Natural killer cell (primary cell): ENCODE results near the gene TRIP13. TPM values are rescaled to one million over a fixed set of nuclear protein-coding genes. Genes with fewer than 3 reads are reported as not detected.

ENCODE experiments used
- ATAC-seq, 3 donors: fragments of 150-1000 bp in 2 of 3; fragments of 200-7000 bp in 1 of 3; cut with Tn5 transposase; 1 replicate in 1 of 3; 2 replicates in 2 of 3; pipeline ENCODE4 v1.10.0; 2021; ENCODE audit warnings: mild to moderate bottlenecking in 2 of 3, moderate library complexity in 2 of 3
- DNase-seq, 2 donors: peaks; one replicate each; pipeline versions ENCODE4 v3.0.0 to v3.0.0-alpha.2; 2013 to 2021; ENCODE audit warnings: mixed read lengths in 1 of 2
- H3K27ac ChIP-seq: one replicate; pipeline ENCODE4 v1.5.1; 2013; ENCODE audit warnings: mild to moderate bottlenecking, low read length
- H3K27me3 ChIP-seq: one replicate; pipeline ENCODE4 v1.6.1; 2013; ENCODE audit warnings: low read length; ENCODE audit not compliant: control insufficient read depth, insufficient read depth
- H3K36me3 ChIP-seq: one replicate; pipeline ENCODE4 v1.6.1; 2013; ENCODE audit warnings: low read length; ENCODE audit not compliant: control insufficient read depth, insufficient read depth
- H3K4me1 ChIP-seq: one replicate; pipeline ENCODE4 v1.6.1; 2013; ENCODE audit warnings: low read length; ENCODE audit not compliant: control insufficient read depth, insufficient read depth
- H3K4me3 ChIP-seq: one replicate; pipeline ENCODE4 v1.5.1; 2013; ENCODE audit warnings: low read length
- H3K9me3 ChIP-seq: one replicate; pipeline ENCODE4 v1.6.1; 2013; ENCODE audit warnings: low read length; ENCODE audit not compliant: control insufficient read depth, insufficient read depth
- H3K27ac Mint-ChIP-seq, 2 donors: one replicate each; pipeline ENCODE4 v1.8.0; 2022; ENCODE audit warnings: mild to moderate bottlenecking in 2 of 2, mixed read lengths in 2 of 2, moderate library complexity in 1 of 2
- H3K27me3 Mint-ChIP-seq, 2 donors: one replicate each; pipeline ENCODE4 v1.8.0; 2022; ENCODE audit warnings: low read depth in 2 of 2, mixed read lengths in 2 of 2
- H3K36me3 Mint-ChIP-seq: one replicate; pipeline ENCODE4 v1.8.0; 2022; ENCODE audit warnings: mixed read lengths
- H3K4me1 Mint-ChIP-seq, 2 donors: one replicate each; pipeline ENCODE4 v1.8.0; 2022; ENCODE audit warnings: mixed read lengths in 2 of 2
- H3K4me3 Mint-ChIP-seq: one replicate; pipeline ENCODE4 v1.8.0; 2022; ENCODE audit warnings: mild to moderate bottlenecking, moderate library complexity, mixed read lengths
- H3K9me3 Mint-ChIP-seq, 2 donors: one replicate each; pipeline ENCODE4 v1.8.0; 2022; ENCODE audit warnings: mixed read lengths in 2 of 2
- CTCF ChIP-seq: fragments of 200-600 bp; IDR thresholded peaks from one replicate; pipeline ENCODE4 v1.8.0; 2022; ENCODE audit warnings: antibody characterized with exemption
- WGBS: methylation state at CpG from one replicate; pipeline ENCODE4 v1.1.7; 2013; ENCODE audit warnings: missing lambda C conversion rate; ENCODE audit not compliant: insufficient coverage; 5-methylcytosine and 5-hydroxymethylcytosine counted together
- intact Hi-C: fragments of 100-400 bp; cut with micrococcal nuclease; formaldehyde crosslinking; loops from one replicate; pipeline ENCODE4 v1.14.2; 2022
- total RNA-seq, 4 donors: library from RNA; stranded (reverse); fragments of 120-200 nt in 1 of 4; gene quantifications; one replicate each; pipeline versions ENCODE4 v1.2.3 to v1.2.4, GENCODE V29; 2013 to 2022

Gene TRIP13
- total RNA-seq, 3 donors from 2014 or later (not counting 1 experiment from before 2014, with no cell fraction given): 0.45 to 0.57 (median 0.56) TPM

- Mint-ChIP-seq H3K9me3 (no peaks in the 10 kb centered on the region), H3K4me1 (peaks cover 17% of the 10 kb centered on the region in 2 donors), H3K27me3 (peaks cover 32 to 53% of the 10 kb centered on the region in 2 donors), H3K36me3 (no peaks in the 10 kb centered on the region), H3K4me3 (no peak overlapping the region), H3K27ac (no peak overlapping the region)
- H3K9me3 ChIP-seq: no peaks in the 10 kb centered on the region
- peaks cover 2% of the 10 kb centered on the region for H3K27me3 ChIP-seq
- H3K27ac ChIP-seq: no peak overlapping the region
- DNase-seq: no peak
- H3K36me3 ChIP-seq: no peaks in the 10 kb centered on the region
- 79% methylated on average over 8 of the region's 9 CpGs for WGBS
- no peak for ATAC-seq
- TF ChIP-seq CTCF: no peak
- H3K4me3 ChIP-seq: no peak overlapping the region
- intact Hi-C loops: no loop called here
- peaks cover 9% of the 10 kb centered on the region for H3K4me1 ChIP-seq
Observed at GRCh38 chr5:966345-966710, 73.6 kb downstream of the TRIP13 start.

- peaks cover 9% of the 10 kb centered on the region for H3K4me1 ChIP-seq
- TF ChIP-seq CTCF: no peak
- peaks cover 17 to 18% of the 10 kb centered on the region in 2 donors for H3K4me1 Mint-ChIP-seq
- DNase-seq (no peak), ATAC-seq (no peak)
- H3K4me3 Mint-ChIP-seq: no peak overlapping the region
- WGBS: 91% methylated on average over 6 of the region's 6 CpGs
- no peaks in the 10 kb centered on the region for H3K9me3 Mint-ChIP-seq
- H3K27ac Mint-ChIP-seq: no peak overlapping the region
- H3K27me3 Mint-ChIP-seq: peaks cover 37 to 55% of the 10 kb centered on the region in 2 donors
- no peak overlapping the region for H3K27ac ChIP-seq
- no peaks in the 10 kb centered on the region for H3K9me3 ChIP-seq
- intact Hi-C loops: no loop called here
- no peaks in the 10 kb centered on the region for H3K36me3 Mint-ChIP-seq
- no peak overlapping the region for H3K4me3 ChIP-seq
- H3K27me3 ChIP-seq: peaks cover 2% of the 10 kb centered on the region
- no peaks in the 10 kb centered on the region for H3K36me3 ChIP-seq
Observed at GRCh38 chr5:966941-967340, 74.3 kb downstream of the TRIP13 start.

Other genes with a start within 250 kb of the TRIP13 start
- 1 to 10 TPM in 2 of 3 donors, under 1 TPM in 1; 0.24 to 1.3 (median 1.2) TPM for gene TPPP, start 199.5 kb upstream of the TRIP13 start, total RNA-seq
- 1 to 10 TPM in 2 of 3 donors, under 1 TPM in 1; 0.85 to 7.3 (median 2.2) TPM for gene ZDHHC11B, start 108.2 kb upstream of the TRIP13 start, total RNA-seq
- 1 to 10 TPM; 2.2 to 7.0 (median 5.0) TPM for gene ZDHHC11, start 41.9 kb upstream of the TRIP13 start, total RNA-seq
- 10 to 100 TPM; 59.7 to 80.0 (median 76.0) TPM for gene BRD9, start 83 bp upstream of the TRIP13 start, total RNA-seq
- gene NKD2, start 115.9 kb downstream of the TRIP13 start, total RNA-seq: not detected
- 10 to 100 TPM; 53.2 to 92.5 (median 81.3) TPM for gene SLC12A7, start 219.2 kb downstream of the TRIP13 start, total RNA-seq